HepG2 (cell line): ENCODE results near the gene NPNT. TPM values are rescaled to one million over a fixed set of nuclear protein-coding genes. Genes with fewer than 3 reads are reported as not detected.

Source experiments
- ATAC-seq: fragments of 200-7000 bp; cut with Tn5 transposase; 3 replicates; pipeline ENCODE4 v1.9.1; 2020; ENCODE audit warnings: mild to moderate bottlenecking, moderate library complexity
- BruUV-seq: library from RNA; stranded (reverse); fragments of 400-500 nt; replicated peaks from 2 replicates; lab custom pipeline; 2021; lab: Mats Ljungman, UMichigan
- CTCF ChIA-PET: fragments of 300-600 bp; formaldehyde crosslinking; extraction: SDS; loops from one replicate; lab custom pipeline; 2021; ENCODE audit warnings: low total read pairs, inconsistent platforms, low intra/inter-chr PET ratio; lab: Yijun Ruan, JAX
- POLR2A ChIA-PET: fragments of 350-600 bp; sonication (Branson Sonifier 250); formaldehyde crosslinking; loops from one replicate; lab custom pipeline; 2020; ENCODE audit warnings: antibody characterized with exemption, inconsistent platforms; lab: Yijun Ruan, JAX
- DNase-seq: peaks from one replicate; pipeline ENCODE4 v3.0.0-alpha.2; 2015; ENCODE audit warnings: low spot score
- FAIRE-seq: peaks from 3 replicates; lab custom pipeline; 2011; peaks lifted over from hg19 to GRCh38; lab: Jason Lieb, UNC
- H2AFZ ChIP-seq: one replicate; pipeline ENCODE4 v1.6.1; 2011; ENCODE audit warnings: low read length, inconsistent platforms
- H3K27ac ChIP-seq: fragments of 300-600 bp; 3 replicates; pipeline ENCODE4 v1.8.0; 2011; ENCODE audit warnings: mixed run types, mild to moderate bottlenecking, mixed read lengths, low read length, inconsistent platforms; ENCODE audit not compliant: insufficient read depth; ENCODE audit errors: extremely low read length
- H3K27me3 ChIP-seq, 2 experiments: fragments of 200-600 bp in 1 of 2; 2 replicates in 1 of 2; 3 replicates in 1 of 2; pipeline versions ENCODE4 v1.6.0 to v1.8.0; 2011; ENCODE audit warnings: low read length in 2 of 2, mild to moderate bottlenecking in 2 of 2, moderate library complexity in 2 of 2, inconsistent platforms in 1 of 2; ENCODE audit not compliant: insufficient read depth in 2 of 2, control insufficient read depth in 1 of 2
- H3K36me3 ChIP-seq, 2 experiments: fragments of 200-600 bp in 1 of 2; replicated peaks in 1 of 2; 2 replicates in 1 of 2; 3 replicates in 1 of 2; pipeline versions ENCODE4 v1.5.1 to v1.8.0; 2011; ENCODE audit warnings: low read length in 2 of 2, inconsistent platforms in 1 of 2; ENCODE audit not compliant: insufficient read depth in 2 of 2, control insufficient read depth in 1 of 2
- H3K4me1 ChIP-seq: 2 replicates; pipeline ENCODE4 v1.5.1; 2012; ENCODE audit warnings: low read length, inconsistent platforms; ENCODE audit not compliant: insufficient read depth
- H3K4me2 ChIP-seq: 2 replicates; pipeline ENCODE4 v1.6.0; 2011; ENCODE audit warnings: low read depth, low read length, inconsistent platforms
- H3K4me3 ChIP-seq, 3 experiments: fragments of 200-600 bp in 1 of 3; sonication (generic), shearing (Covaris generic) in 1 of 3; replicated peaks in 1 of 3; 2 replicates each; pipeline ENCODE4 v1.5.1; 2011 to 2016; ENCODE audit warnings: low read length in 3 of 3, inconsistent platforms in 2 of 3, low read depth in 2 of 3, mild to moderate bottlenecking in 2 of 3, control low read depth in 1 of 3, mixed read lengths in 1 of 3; ENCODE audit not compliant: insufficient read depth in 1 of 3
- H3K79me2 ChIP-seq: one replicate; pipeline ENCODE4 v1.6.1; 2011; ENCODE audit warnings: low read length, inconsistent platforms; ENCODE audit not compliant: insufficient read depth
- H3K9ac ChIP-seq: 2 replicates; pipeline ENCODE4 v1.6.0; 2011; ENCODE audit warnings: mild to moderate bottlenecking, low read depth, low read length, inconsistent platforms; ENCODE audit not compliant: insufficient read depth
- H3K9me3 ChIP-seq: 2 replicates; pipeline ENCODE4 v1.5.1; 2012; ENCODE audit warnings: mild to moderate bottlenecking, low read length
- H4K20me1 ChIP-seq: 2 replicates; pipeline ENCODE4 v1.6.0; 2011; ENCODE audit warnings: inconsistent platforms, mild to moderate bottlenecking, low read length, moderate library complexity; ENCODE audit not compliant: insufficient read depth
- CBX2 ChIP-seq, 2 experiments: fragments of 200-600 bp in 1 of 2; sonication (generic); formaldehyde crosslinking in 1 of 2; IDR thresholded peaks; 2 replicates each; pipeline versions ENCODE4 v1.7.0 to v1.8.1; 2018 to 2022; ENCODE audit warnings: low read depth in 2 of 2, low read length in 1 of 2, mild to moderate bottlenecking in 1 of 2, missing genetic modification reagents in 1 of 2
- ETV6 ChIP-seq: sonication (generic); formaldehyde crosslinking; conservative IDR thresholded peaks from 2 replicates; pipeline ENCODE4 v1.4.0; 2020; ENCODE audit warnings: missing genetic modification reagents
- KAT7 ChIP-seq: IDR thresholded peaks from 2 replicates; pipeline ENCODE4 v1.6.1; 2018; ENCODE audit warnings: borderline replicate concordance, missing compliant biosample characterization
- KLF12 ChIP-seq: sonication (generic); formaldehyde crosslinking; IDR thresholded peaks from 2 replicates; pipeline ENCODE4 v1.4.0; 2020; ENCODE audit warnings: missing genetic modification reagents, borderline replicate concordance
- KMT2B ChIP-seq: IDR thresholded peaks from 2 replicates; pipeline ENCODE4 v1.6.1; 2016; ENCODE audit warnings: missing genetic modification reagents, missing compliant biosample characterization
- NFE2L1 ChIP-seq: sonication (generic); formaldehyde crosslinking; IDR thresholded peaks from 2 replicates; pipeline ENCODE4 v1.4.0; 2020; ENCODE audit warnings: missing genetic modification reagents, mild to moderate bottlenecking, borderline replicate concordance
- NFYC ChIP-seq: IDR thresholded peaks from 2 replicates; pipeline ENCODE4 v1.6.1; 2016; ENCODE audit warnings: missing genetic modification reagents, missing compliant biosample characterization
- PPARG ChIP-seq: conservative IDR thresholded peaks from 2 replicates; pipeline ENCODE4 v1.6.1; 2016; ENCODE audit warnings: missing biosample characterization, missing genetic modification reagents
- SNAPC2 ChIP-seq: sonication (generic); formaldehyde crosslinking; IDR thresholded peaks from 2 replicates; pipeline ENCODE4 v1.8.1; 2022; ENCODE audit warnings: mild to moderate bottlenecking, missing genetic modification reagents
- ZNF101 ChIP-seq: sonication (generic); formaldehyde crosslinking; IDR thresholded peaks from 2 replicates; pipeline ENCODE4 v1.4.0; 2020; ENCODE audit warnings: mild to moderate bottlenecking, low read depth, missing genetic modification reagents, borderline replicate concordance
- ZNF20 ChIP-seq: sonication (generic); formaldehyde crosslinking; IDR thresholded peaks from 2 replicates; pipeline ENCODE4 v1.4.0; 2020; ENCODE audit warnings: mild to moderate bottlenecking, moderate library complexity, missing genetic modification reagents
- ZNF570 ChIP-seq: sonication (generic); formaldehyde crosslinking; IDR thresholded peaks from 2 replicates; pipeline ENCODE4 v1.4.0; 2020; ENCODE audit warnings: mild to moderate bottlenecking, missing genetic modification reagents, borderline replicate concordance
- ZNF724P ChIP-seq: sonication (generic); formaldehyde crosslinking; IDR thresholded peaks from 2 replicates; pipeline ENCODE4 v1.8.0; 2022; ENCODE audit warnings: missing genetic modification reagents, borderline replicate concordance
- ZNF746 ChIP-seq: sonication (generic); formaldehyde crosslinking; IDR thresholded peaks from 2 replicates; pipeline ENCODE4 v1.8.0; 2022; ENCODE audit warnings: mild to moderate bottlenecking, missing genetic modification reagents
- ZNF788 ChIP-seq: sonication (generic); formaldehyde crosslinking; IDR thresholded peaks from 2 replicates; pipeline ENCODE4 v1.5.0; 2020; ENCODE audit warnings: mild to moderate bottlenecking, missing genetic modification reagents, borderline replicate concordance
- ZSCAN25 ChIP-seq: sonication (generic); formaldehyde crosslinking; IDR thresholded peaks from 2 replicates; pipeline ENCODE4 v1.8.0; 2022; ENCODE audit warnings: mild to moderate bottlenecking, missing genetic modification reagents
- WGBS: methylation state at CpG from one replicate; pipeline ENCODE4 v1.1.6; 2017; ENCODE audit warnings: low lambda C conversion rate; 5-methylcytosine and 5-hydroxymethylcytosine counted together
- in situ Hi-C: cut with HindIII; loops from 2 replicates; pipeline ENCODE4 v1.10.0; 2017; ENCODE audit warnings: low pct_unique_long_range_greater_than_20kb; ENCODE audit not compliant: extremely low pct_ligation_motif_present
- intact Hi-C: fragments of 100-400 bp; cut with micrococcal nuclease; formaldehyde crosslinking; loops from one replicate; pipeline ENCODE4 v1.10.0; 2022; ENCODE audit not compliant: unreplicated experiment
- polyA plus RNA-seq, 8 experiments: library from polyadenylated mRNA; depleted of rRNA in 3 of 8; stranded (reverse) in 7 of 8; unstranded in 1 of 8; fragments of >200 nt; fragmentation: Illumina TruSeq in 4 of 8; extraction: Trizol in 4 of 8; gene quantifications; 2 replicates each; pipeline versions ENCODE4 v1.2.1 to v1.2.3, GENCODE V29; 2011 to 2016; ENCODE audit warnings: low read depth in 4 of 8, missing spikeins in 1 of 8, mixed read lengths in 1 of 8; ENCODE audit not compliant: insufficient read depth in 1 of 8
- total RNA-seq, 5 experiments: library from RNA; depleted of rRNA; stranded (reverse); fragments of >200 nt; fragmentation: Illumina TruSeq; extraction: Trizol; gene quantifications; 2 replicates each; pipeline ENCODE4 v1.2.3, GENCODE V29; 2016; ENCODE audit warnings: low read depth in 1 of 5
- TF ChIP-seq, protein P1 (sequence below): sonication (generic); formaldehyde crosslinking; IDR thresholded peaks from 2 replicates; pipeline ENCODE4 v1.4.0; 2020; ENCODE audit warnings: mild to moderate bottlenecking, missing genetic modification reagents
- TF ChIP-seq, protein P2 (sequence below): IDR thresholded peaks from 2 replicates; pipeline ENCODE4 v1.6.1; 2016; ENCODE audit warnings: low read depth, control low read depth
- TF ChIP-seq, protein P3 (sequence below): sonication (generic); formaldehyde crosslinking; IDR thresholded peaks from 2 replicates; pipeline ENCODE4 v1.5.1; 2020; ENCODE audit warnings: missing genetic modification reagents, mild to moderate bottlenecking, borderline replicate concordance

NPNT gene
- total and polyA plus RNA-seq, 2 of the 13 experiments (the other 11 are each of a cell fraction or from before 2014, with no cell fraction given) = 1.1 to 19.1 TPM

DNA sequence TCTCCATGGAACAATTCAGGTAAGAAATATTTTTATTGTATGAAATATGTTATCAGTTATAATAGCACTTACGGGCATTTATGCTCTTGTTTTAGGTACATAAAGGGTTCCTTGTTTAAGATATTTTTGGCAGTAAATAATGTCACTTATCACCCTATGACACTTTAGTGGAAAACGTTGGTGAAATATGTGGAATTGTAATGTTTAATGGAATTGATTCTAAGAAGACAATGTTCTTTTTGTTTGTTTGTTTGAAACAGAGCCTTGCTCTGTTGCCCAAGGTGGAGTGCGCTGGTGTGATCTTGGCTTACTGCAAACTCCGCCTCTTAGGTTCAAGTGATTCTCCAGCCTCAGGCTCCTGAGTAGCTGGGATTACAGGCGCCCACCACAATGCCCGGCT lies 17.4 kb downstream of the NPNT start:
- CTCF ChIA-PET = no interaction called here
- BruUV-seq = no TSS peak
- intact Hi-C loops = no loop called here
- 84% methylated on average over 6 of the region's 6 CpGs for WGBS
- Histone ChIP-seq H3K9ac (no peak overlapping the region), H2AFZ (no peak overlapping the region), H3K9me3 (no peaks in the 10 kb centered on the region), H3K4me1 (peaks cover 7% of the 10 kb centered on the region; the same call in 1 of the 2 replicates), H3K4me2 (no peak overlapping the region), H4K20me1 (no peaks in the 10 kb centered on the region), H3K79me2 (no peaks in the 10 kb centered on the region), H3K36me3 (no peaks in the 10 kb centered on the region), H3K27ac (no peak overlapping the region), H3K4me3 (no peak overlapping the region), H3K27me3 (no peaks in the 10 kb centered on the region)
- POLR2A ChIA-PET = no interaction called here
- DNase-seq = no peak
- FAIRE-seq = no peak
- ATAC-seq = no peak
- TF ChIP-seq ZNF788 = no peak
- no peak for TF ChIP-seq NFE2L1 (CRISPR knock-in tag)
- no peak for TF ChIP-seq KMT2B (CRISPR knock-in tag)
- no peak for TF ChIP-seq ZSCAN25 (CRISPR knock-in tag)
- TF ChIP-seq ZNF746 (CRISPR knock-in tag) = no peak
- no peak for TF ChIP-seq ZNF724P (CRISPR knock-in tag)
- no peak for TF ChIP-seq CBX2 (IDR thresholded peaks at IDR 0.05; ENCODE audit: low read depth, low read length)
- no peak for TF ChIP-seq CBX2 (CRISPR knock-in tag; IDR thresholded peaks at IDR 0.05; ENCODE audit: low read depth)
- no peak for TF ChIP-seq ZNF20 (CRISPR knock-in tag)
- TF ChIP-seq, protein P1, sequence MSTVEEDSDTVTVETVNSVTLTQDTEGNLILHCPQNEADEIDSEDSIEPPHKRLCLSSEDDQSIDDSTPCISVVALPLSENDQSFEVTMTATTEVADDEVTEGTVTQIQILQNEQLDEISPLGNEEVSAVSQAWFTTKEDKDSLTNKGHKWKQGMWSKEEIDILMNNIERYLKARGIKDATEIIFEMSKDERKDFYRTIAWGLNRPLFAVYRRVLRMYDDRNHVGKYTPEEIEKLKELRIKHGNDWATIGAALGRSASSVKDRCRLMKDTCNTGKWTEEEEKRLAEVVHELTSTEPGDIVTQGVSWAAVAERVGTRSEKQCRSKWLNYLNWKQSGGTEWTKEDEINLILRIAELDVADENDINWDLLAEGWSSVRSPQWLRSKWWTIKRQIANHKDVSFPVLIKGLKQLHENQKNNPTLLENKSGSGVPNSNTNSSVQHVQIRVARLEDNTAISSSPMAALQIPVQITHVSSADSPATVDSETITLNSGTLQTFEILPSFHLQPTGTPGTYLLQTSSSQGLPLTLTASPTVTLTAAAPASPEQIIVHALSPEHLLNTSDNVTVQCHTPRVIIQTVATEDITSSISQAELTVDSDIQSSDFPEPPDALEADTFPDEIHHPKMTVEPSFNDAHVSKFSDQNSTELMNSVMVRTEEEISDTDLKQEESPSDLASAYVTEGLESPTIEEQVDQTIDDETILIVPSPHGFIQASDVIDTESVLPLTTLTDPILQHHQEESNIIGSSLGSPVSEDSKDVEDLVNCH (CRISPR knock-in tag) = no peak
- TF ChIP-seq ZNF101 = no peak
- no peak for TF ChIP-seq ETV6 (CRISPR knock-in tag)
- no peak for TF ChIP-seq KLF12 (CRISPR knock-in tag)
- no peak for TF ChIP-seq NFYC (CRISPR knock-in tag)
- TF ChIP-seq KAT7 (CRISPR knock-in tag) = no peak
- TF ChIP-seq, protein P2, sequence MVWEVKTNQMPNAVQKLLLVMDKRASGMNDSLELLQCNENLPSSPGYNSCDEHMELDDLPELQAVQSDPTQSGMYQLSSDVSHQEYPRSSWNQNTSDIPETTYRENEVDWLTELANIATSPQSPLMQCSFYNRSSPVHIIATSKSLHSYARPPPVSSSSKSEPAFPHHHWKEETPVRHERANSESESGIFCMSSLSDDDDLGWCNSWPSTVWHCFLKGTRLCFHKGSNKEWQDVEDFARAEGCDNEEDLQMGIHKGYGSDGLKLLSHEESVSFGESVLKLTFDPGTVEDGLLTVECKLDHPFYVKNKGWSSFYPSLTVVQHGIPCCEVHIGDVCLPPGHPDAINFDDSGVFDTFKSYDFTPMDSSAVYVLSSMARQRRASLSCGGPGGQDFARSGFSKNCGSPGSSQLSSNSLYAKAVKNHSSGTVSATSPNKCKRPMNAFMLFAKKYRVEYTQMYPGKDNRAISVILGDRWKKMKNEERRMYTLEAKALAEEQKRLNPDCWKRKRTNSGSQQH (CRISPR knock-in tag) = no peak
- no peak for TF ChIP-seq SNAPC2
- TF ChIP-seq ZNF570 (CRISPR knock-in tag) = no peak
- TF ChIP-seq PPARG (CRISPR knock-in tag) = no peak
- TF ChIP-seq, protein P3, sequence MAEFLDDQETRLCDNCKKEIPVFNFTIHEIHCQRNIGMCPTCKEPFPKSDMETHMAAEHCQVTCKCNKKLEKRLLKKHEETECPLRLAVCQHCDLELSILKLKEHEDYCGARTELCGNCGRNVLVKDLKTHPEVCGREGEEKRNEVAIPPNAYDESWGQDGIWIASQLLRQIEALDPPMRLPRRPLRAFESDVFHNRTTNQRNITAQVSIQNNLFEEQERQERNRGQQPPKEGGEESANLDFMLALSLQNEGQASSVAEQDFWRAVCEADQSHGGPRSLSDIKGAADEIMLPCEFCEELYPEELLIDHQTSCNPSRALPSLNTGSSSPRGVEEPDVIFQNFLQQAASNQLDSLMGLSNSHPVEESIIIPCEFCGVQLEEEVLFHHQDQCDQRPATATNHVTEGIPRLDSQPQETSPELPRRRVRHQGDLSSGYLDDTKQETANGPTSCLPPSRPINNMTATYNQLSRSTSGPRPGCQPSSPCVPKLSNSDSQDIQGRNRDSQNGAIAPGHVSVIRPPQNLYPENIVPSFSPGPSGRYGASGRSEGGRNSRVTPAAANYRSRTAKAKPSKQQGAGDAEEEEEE (CRISPR knock-in tag) = no peak
- in situ Hi-C loops = no loop called here
